Measurements from ENCODE around the gene TINAG.

The TINAG gene

GRCh38 chr6:54308289-54308985, at the start of gene TINAG:
TINAG (plus strand) TSS chr6:54308441; CDS start chr6:54308551, 110 bp downstream.
- DNase-seq (ENCODE audit: low read depth): no peak

GRCh38 chr6:54260025-54260424, 48.2 kb upstream of the TINAG start:
- no peak for DNase-seq (ENCODE audit: low read depth)

GRCh38 chr6:54262499-54262898, 45.7 kb upstream of the TINAG start:
- no peak for DNase-seq (ENCODE audit: low read depth)

- no peak for DNase-seq (ENCODE audit: low read depth)
Observed at GRCh38 chr6:54262971-54263370, 45.3 kb upstream of the TINAG start.

- DNase-seq (ENCODE audit: low read depth): no peak
Observed at GRCh38 chr6:54264581-54265272, 43.5 kb upstream of the TINAG start.

GRCh38 chr6:54266400-54266923, 41.8 kb upstream of the TINAG start:
- DNase-seq (ENCODE audit: low read depth): no peak

- no peak for DNase-seq (ENCODE audit: low read depth)
Observed at GRCh38 chr6:54267798-54268197, 40.4 kb upstream of the TINAG start.

- no peak for DNase-seq (ENCODE audit: low read depth)
Observed at GRCh38 chr6:54273214-54273820, 34.9 kb upstream of the TINAG start.

- DNase-seq (ENCODE audit: low read depth): no peak
Observed at GRCh38 chr6:54274383-54274782, 33.9 kb upstream of the TINAG start.

- no peak for DNase-seq (ENCODE audit: low read depth)
Observed at GRCh38 chr6:54282186-54282585, 26.1 kb upstream of the TINAG start.

GRCh38 chr6:54284161-54284860, 23.9 kb upstream of the TINAG start:
- DNase-seq (ENCODE audit: low read depth): no peak

GRCh38 chr6:54285595-54285994, 22.6 kb upstream of the TINAG start:
- no peak for DNase-seq (ENCODE audit: low read depth)

- DNase-seq (ENCODE audit: low read depth): no peak
Observed at GRCh38 chr6:54286141-54286540, 22.1 kb upstream of the TINAG start.

GRCh38 chr6:54288474-54288873, 19.8 kb upstream of the TINAG start:
- DNase-seq (ENCODE audit: low read depth): no peak

- no peak for DNase-seq (ENCODE audit: low read depth)
Observed at GRCh38 chr6:54289426-54289825, 18.8 kb upstream of the TINAG start.

GRCh38 chr6:54291146-54291545, 17.1 kb upstream of the TINAG start:
- DNase-seq (ENCODE audit: low read depth): no peak

GRCh38 chr6:54291738-54292137, 16.5 kb upstream of the TINAG start:
- DNase-seq (ENCODE audit: low read depth): no peak

GRCh38 chr6:54294965-54295532, 13.2 kb upstream of the TINAG start:
- DNase-seq (ENCODE audit: low read depth): no peak

- DNase-seq (ENCODE audit: low read depth): no peak
Observed at GRCh38 chr6:54299542-54300269, 8.5 kb upstream of the TINAG start.

GRCh38 chr6:54301770-54302169, 6.5 kb upstream of the TINAG start:
- no peak for DNase-seq (ENCODE audit: low read depth)

- no peak for DNase-seq (ENCODE audit: low read depth)
Observed at GRCh38 chr6:54307439-54307910, 766 bp upstream of the TINAG start.
